ENCODE results near the gene SUPT3H. TPM values are rescaled to one million over a fixed set of nuclear protein-coding genes. Genes with fewer than 3 reads are reported as not detected.

SUPT3H gene
- total and polyA plus RNA-seq, 2 of the 8 experiments (the other 6 are each of a cell fraction or from before 2014, with no cell fraction given) = 18.8 to 23.0 TPM

DNA sequence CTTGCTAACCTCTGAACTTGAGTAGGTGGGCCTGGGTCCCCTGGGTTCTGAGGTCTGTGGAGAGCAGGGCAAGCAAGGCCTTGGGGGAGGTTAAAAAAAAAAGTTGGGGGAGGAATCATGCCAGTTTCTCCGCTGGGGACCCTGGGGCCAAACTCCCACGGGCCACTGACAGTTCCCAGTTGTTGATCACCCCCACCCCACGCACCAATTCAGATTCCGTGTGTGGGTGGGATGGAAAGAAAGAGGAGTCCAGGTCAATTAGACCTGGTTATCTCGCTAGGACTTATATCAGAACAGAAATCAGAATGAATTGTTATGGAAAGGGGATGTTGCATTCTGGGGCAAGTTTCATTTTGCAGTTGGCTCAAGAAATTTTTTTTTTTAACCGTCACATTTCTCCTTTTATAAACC, 46.7 kb upstream of the SUPT3H start:
- peaks cover 19 to 55% (median 46%) of the 10 kb centered on the region in 4 experiments for H3K27me3 ChIP-seq (replicated peaks in 1 of 4; ENCODE audit: control insufficient read depth in 3 of 4, extremely low read depth in 1 of 4, insufficient read depth in 3 of 4, low read length in 3 of 4)
- H4K91ac ChIP-seq (replicated peaks; ENCODE audit: insufficient read length, low read length) = no peak overlapping the region
- H3K4me1 ChIP-seq (replicated peaks in 1 of 4; ENCODE audit: control insufficient read depth in 3 of 4, insufficient read depth in 4 of 4, low read length in 3 of 4) = peaks cover 0 to 10% (median 3%) of the 10 kb centered on the region in 4 experiments; a peak in 5 of 7 replicates
- H3K56ac ChIP-seq (replicated peaks; ENCODE audit: insufficient read length, low read depth, low read length) = no peak overlapping the region
- H3K79me2 ChIP-seq (ENCODE audit: control insufficient read depth in 1 of 2, insufficient read depth in 2 of 2, low read length in 2 of 2) = no peaks in the 10 kb centered on the region
- H2BK20ac ChIP-seq (ENCODE audit: low read length) = no peak overlapping the region
- 47% methylated on average over 6 of the region's 6 CpGs; no CpG with 5 or more reads in 1 of the 2 experiments for WGBS, 2 experiments (ENCODE audit: extremely low coverage in 1 of 2, insufficient coverage in 1 of 2, insufficient read length in 1 of 2, insufficient replicate concordance in 2 of 2, low coverage in 1 of 2, low lambda C conversion rate in 2 of 2, missing lambda C conversion rate in 1 of 2)
- no peak overlapping the region for H4K5ac ChIP-seq (ENCODE audit: insufficient read length, low read depth, low read length)
- no peak for TF ChIP-seq NRF1 (IDR thresholded peaks at IDR 0.05; ENCODE audit: low read depth, low read length)
- TF ChIP-seq CEBPB (IDR thresholded peaks at IDR 0.05; ENCODE audit: low read depth, low read length) = no peak
- no peak for TF ChIP-seq ASH2L (IDR thresholded peaks at IDR 0.05; ENCODE audit: low read length)
- TF ChIP-seq HDAC6 (IDR thresholded peaks at IDR 0.05; ENCODE audit: low read depth, low read length) = no peak
- no peak for TF ChIP-seq BCL11A (IDR thresholded peaks at IDR 0.05; ENCODE audit: low read depth in 2 of 2, low read length in 2 of 2)
- TF ChIP-seq CHD1 (IDR thresholded peaks at IDR 0.05; ENCODE audit: low read depth, low read length) = no peak
- TF ChIP-seq, protein P1, sequence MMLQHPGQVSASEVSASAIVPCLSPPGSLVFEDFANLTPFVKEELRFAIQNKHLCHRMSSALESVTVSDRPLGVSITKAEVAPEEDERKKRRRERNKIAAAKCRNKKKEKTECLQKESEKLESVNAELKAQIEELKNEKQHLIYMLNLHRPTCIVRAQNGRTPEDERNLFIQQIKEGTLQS (IDR thresholded peaks at IDR 0.05; ENCODE audit: insufficient read depth, low read depth, low read length) = no peak
- TF ChIP-seq SP4 (IDR thresholded peaks at IDR 0.05; ENCODE audit: low read length) = no peak
- no peaks in the 10 kb centered on the region for H3K36me3 ChIP-seq (ENCODE audit: control insufficient read depth in 2 of 4, insufficient read depth in 4 of 4, low read length in 3 of 4)
- H4K20me1 ChIP-seq (replicated peaks in 1 of 2; ENCODE audit: control insufficient read depth in 1 of 2, insufficient read depth in 2 of 2, low read length in 2 of 2) = peaks cover 0 to 2% of the 10 kb centered on the region in 2 experiments
- H2BK5ac ChIP-seq (ENCODE audit: low read depth, low read length) = no peak overlapping the region
- H3K79me1 ChIP-seq (ENCODE audit: low read depth, low read length) = no peaks in the 10 kb centered on the region
- no peak overlapping the region for H2BK15ac ChIP-seq (ENCODE audit: low read length)
- H3K9me3 ChIP-seq (ENCODE audit: insufficient read depth in 2 of 2, low read depth in 1 of 2, low read length in 1 of 2) = no peaks in the 10 kb centered on the region
- no peak overlapping the region for H2BK120ac ChIP-seq (replicated peaks; ENCODE audit: low read depth, low read length)
- H3K27ac ChIP-seq (ENCODE audit: low read depth, low read length) = no peak overlapping the region
- no peak overlapping the region for H3K4ac ChIP-seq (replicated peaks; ENCODE audit: insufficient read length, low read depth, low read length)
- DNase-seq (ENCODE audit: low read depth in 1 of 2, low spot score in 2 of 2) (no peak), FAIRE-seq (no peak)
- no peak overlapping the region for H3K9ac ChIP-seq (replicated peaks in 1 of 4; ENCODE audit: extremely low read depth in 1 of 4, low read depth in 3 of 4, low read length in 3 of 4)
- no peak overlapping the region for H4K8ac ChIP-seq (ENCODE audit: extremely low read depth, insufficient read depth, low read length)
- no peak overlapping the region for H2AK5ac ChIP-seq (ENCODE audit: low read depth, low read length)
- H3K14ac ChIP-seq (ENCODE audit: insufficient read length) = no peak overlapping the region
- H3K4me3 ChIP-seq (ENCODE audit: extremely low read depth in 1 of 4, insufficient read depth in 2 of 4, low read depth in 3 of 4, low read length in 4 of 4) = peak overlapping the region in 2 of 4 experiments; percentile 82; a peak in 4 of 8 replicates
- no peak overlapping the region for H2AFZ ChIP-seq (ENCODE audit: low read length)
- POLR2A ChIA-PET (ENCODE audit: partially characterized antibody) = no interaction called here
- CTCF ChIA-PET (ENCODE audit: partially characterized antibody) = interaction anchor here (1.2 kb wide), 1 partner anchor 794 kb away, joined by 5 read pairs; no protein-coding TSS in a partner anchor
- no peak overlapping the region for H2BK12ac ChIP-seq (ENCODE audit: low read depth, low read length)
- H3K23ac ChIP-seq (ENCODE audit: insufficient read length) = no peak overlapping the region
- no peak overlapping the region for H3K18ac ChIP-seq (ENCODE audit: extremely low read depth, low read length)
- peak overlapping the region; percentile 85 to 96 for H3K4me2 ChIP-seq (ENCODE audit: insufficient read depth in 1 of 2, low read depth in 2 of 2, low read length in 2 of 2)
- peaks cover 22% of the 10 kb centered on the region for H3K23me2 ChIP-seq (ENCODE audit: low read depth, low read length)
